ENCODE results near the gene IL2RG.

The IL2RG gene

GRCh38 chrX:71148278-71148663 lies 36.9 kb upstream of the IL2RG start:
- no peak for TF ChIP-seq CTCF (conservative IDR thresholded peaks at IDR 0.05; ENCODE audit: low read length)
- H3K4me3 ChIP-seq (ENCODE audit: low read length), result no peak overlapping the region
- no peak for DNase-seq (ENCODE audit: low read depth)

GRCh38 chrX:71147496-71148277 lies 36.3 kb upstream of the IL2RG start:
- TF ChIP-seq CTCF (conservative IDR thresholded peaks at IDR 0.05; ENCODE audit: low read length), result no peak
- DNase-seq (ENCODE audit: low read depth), result no peak
- no peak overlapping the region for H3K4me3 ChIP-seq (ENCODE audit: low read length)

GRCh38 chrX:71144651-71145050 lies 33.3 kb upstream of the IL2RG start, which contains the start of gene NLGN3:
Gene NLGN3, plus strand, starts transcription at chrX:71144841. Its CDS starts 2,909 bp downstream, at chrX:71147750.
- no peak for TF ChIP-seq CTCF (conservative IDR thresholded peaks at IDR 0.05; ENCODE audit: low read length)
- DNase-seq (ENCODE audit: low read depth), result no peak
- H3K4me3 ChIP-seq (ENCODE audit: low read length), result no peak within 1 kb of the TSS; the same call in 1 of the 2 replicates

- TF ChIP-seq CTCF (conservative IDR thresholded peaks at IDR 0.05; ENCODE audit: low read length), result no peak
- peak; percentile 29 for DNase-seq (ENCODE audit: low read depth)
- H3K4me3 ChIP-seq (ENCODE audit: low read length), result no peak overlapping the region
These were observed 32.1 kb upstream of the IL2RG start for GRCh38 chrX:71143508-71143907.

- TF ChIP-seq CTCF (conservative IDR thresholded peaks at IDR 0.05; ENCODE audit: low read length), result no peak
These were observed 29.1 kb upstream of the IL2RG start for GRCh38 chrX:71140440-71140839.

GRCh38 chrX:71131510-71131909 lies 20.1 kb upstream of the IL2RG start:
- DNase-seq (ENCODE audit: low read depth), result no peak
- H3K4me3 ChIP-seq (ENCODE audit: low read length), result no peak overlapping the region
- TF ChIP-seq CTCF (conservative IDR thresholded peaks at IDR 0.05; ENCODE audit: low read length), result no peak

More at GRCh38 chrX:71140440-71140839, 29.1 kb upstream of the IL2RG start:
- no peak overlapping the region for H3K4me3 ChIP-seq (ENCODE audit: low read length)
- no peak for DNase-seq (ENCODE audit: low read depth)

Data from AG10803 (cell line).